Measurements from ENCODE around the gene HMG20A.

- no peak for TF ChIP-seq CTCF (IDR thresholded peaks at IDR 0.05; ENCODE audit: poor library complexity, severe bottlenecking)
- TF ChIP-seq EP300 (conservative IDR thresholded peaks at IDR 0.05; ENCODE audit: poor library complexity, severe bottlenecking), result no peak
- TF ChIP-seq POLR2AphosphoS5 (IDR thresholded peaks at IDR 0.05), result no peak
- TF ChIP-seq EZH2 (IDR thresholded peaks at IDR 0.05; ENCODE audit: borderline replicate concordance, insufficient read depth, low read length, poor library complexity, severe bottlenecking), result no peak
- no peak for TF ChIP-seq TAF1 (IDR thresholded peaks at IDR 0.05; ENCODE audit: low read depth)
- no peak for TF ChIP-seq MXI1 (conservative IDR thresholded peaks at IDR 0.05; ENCODE audit: poor library complexity, severe bottlenecking)
- no peak for TF ChIP-seq REST (IDR thresholded peaks at IDR 0.05; ENCODE audit: borderline replicate concordance)
These were observed 61.9 kb downstream of the HMG20A start for GRCh38 chr15:77482570-77482969.
